ENCODE results near the gene BRI3BP. TPM values are rescaled to one million over a fixed set of nuclear protein-coding genes. Genes with fewer than 3 reads are reported as not detected.

The BRI3BP gene
- polyA plus RNA-seq, 3 donors = 4.4 to 6.9 (median 5.0) TPM

DNA sequence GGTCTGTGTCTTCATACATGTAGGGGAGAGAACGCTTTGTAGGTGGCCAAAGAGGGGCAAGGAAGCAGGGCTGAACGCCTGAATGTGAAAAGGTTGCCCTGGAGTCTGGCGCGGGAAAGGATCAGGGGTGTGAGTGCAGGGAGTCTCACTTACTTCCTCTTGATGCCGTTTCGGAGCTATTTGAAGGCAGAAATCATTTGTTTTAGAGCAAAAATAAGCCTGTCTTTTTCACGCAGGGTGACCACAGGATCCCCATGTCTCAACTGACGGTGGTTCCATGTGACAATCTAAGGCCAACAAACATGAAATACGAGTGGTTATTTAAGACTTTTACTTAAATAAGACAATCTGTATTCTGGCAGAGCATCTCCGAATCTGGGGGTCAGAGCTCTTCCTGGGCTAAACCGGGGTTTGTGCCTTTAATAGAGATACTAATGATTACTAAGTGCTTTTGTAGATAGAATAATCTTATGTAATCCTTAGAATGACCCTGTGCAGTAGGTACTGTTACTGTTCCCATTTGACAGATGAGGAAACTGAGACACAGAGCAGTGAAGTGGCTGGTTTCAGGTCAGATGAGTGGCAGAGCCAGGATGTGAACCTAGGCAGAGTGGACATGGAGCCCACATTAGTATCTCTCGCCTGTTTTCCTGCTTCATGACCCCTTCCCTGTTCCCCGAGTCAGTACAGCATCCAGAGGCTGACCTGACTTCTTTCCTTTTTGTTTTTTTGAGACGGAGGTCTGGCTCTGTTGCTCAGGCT is 1.9 kb downstream of the BRI3BP start:
- Mint-ChIP-seq H3K4me1 (peaks cover 47% of the 10 kb centered on the region), H3K27me3 (ENCODE audit: low read depth in 3 of 3) (peaks cover 0 to 2% (median 1%) of the 10 kb centered on the region in 3 donors), H3K27ac (peak overlapping the region in 6 of 7 donors; percentile 74 to 91 (median 86)), H3K4me3 (peak overlapping the region; percentile 93 to 97), H3K36me3 (peaks cover 0 to 3% of the 10 kb centered on the region in 2 donors), H3K9me3 (no peaks in the 10 kb centered on the region)
- H3K27ac ChIP-seq (ENCODE audit: low read depth in 1 of 2, low read length in 2 of 2) = peak overlapping the region in 1 of 2 donors; percentile 68
- H4K20me1 ChIP-seq (ENCODE audit: insufficient read depth, low read length) = peaks cover 4% of the 10 kb centered on the region
- H2AFZ ChIP-seq (ENCODE audit: insufficient read depth, low read depth, low read length, poor library complexity, severe bottlenecking) = peak overlapping the region; percentile 85
- peaks cover 65% of the 10 kb centered on the region for H3K79me2 ChIP-seq (ENCODE audit: insufficient read depth, low read length)
- H3K4me1 ChIP-seq (ENCODE audit: control insufficient read depth in 1 of 2, insufficient read depth in 2 of 2, low read length in 2 of 2) = peaks cover 39 to 45% of the 10 kb centered on the region in 2 donors
- DNase-seq = peak; percentile 13 to 33 (median 32)
- no peaks in the 10 kb centered on the region for H3K9me3 ChIP-seq (replicated peaks in 1 of 2; ENCODE audit: control insufficient read depth in 1 of 2, insufficient read depth in 1 of 2, low read length in 2 of 2)
- 21% methylated on average over 8 of the region's 14 CpGs for WGBS (ENCODE audit: insufficient coverage)
- intact Hi-C loops (cut with micrococcal nuclease) = loop anchor here in 1 of 2 donors (5.0 kb wide), 1 partner anchor 67 kb away; no protein-coding TSS in a partner anchor
- peak overlapping the region; percentile 64 for H3K9ac ChIP-seq (ENCODE audit: insufficient read depth, low read length, poor library complexity, severe bottlenecking)
- peak overlapping the region; percentile 100 for H3K4me2 ChIP-seq (replicated peaks; ENCODE audit: extremely low read depth, low read length, poor library complexity, severe bottlenecking)
- peak overlapping the region; percentile 56 to 99 (median 71) for H3K4me3 ChIP-seq (replicated peaks in 1 of 3; ENCODE audit: low read depth in 2 of 3, low read length in 3 of 3)
- H3K27me3 ChIP-seq (ENCODE audit: control insufficient read depth in 2 of 2, insufficient read depth in 2 of 2, low read length in 2 of 2) = no peaks in the 10 kb centered on the region
- H3K36me3 ChIP-seq (replicated peaks in 1 of 2; ENCODE audit: control insufficient read depth in 1 of 2, insufficient read depth in 2 of 2, low read length in 2 of 2) = no peaks in the 10 kb centered on the region
- TF ChIP-seq, protein P1, sequence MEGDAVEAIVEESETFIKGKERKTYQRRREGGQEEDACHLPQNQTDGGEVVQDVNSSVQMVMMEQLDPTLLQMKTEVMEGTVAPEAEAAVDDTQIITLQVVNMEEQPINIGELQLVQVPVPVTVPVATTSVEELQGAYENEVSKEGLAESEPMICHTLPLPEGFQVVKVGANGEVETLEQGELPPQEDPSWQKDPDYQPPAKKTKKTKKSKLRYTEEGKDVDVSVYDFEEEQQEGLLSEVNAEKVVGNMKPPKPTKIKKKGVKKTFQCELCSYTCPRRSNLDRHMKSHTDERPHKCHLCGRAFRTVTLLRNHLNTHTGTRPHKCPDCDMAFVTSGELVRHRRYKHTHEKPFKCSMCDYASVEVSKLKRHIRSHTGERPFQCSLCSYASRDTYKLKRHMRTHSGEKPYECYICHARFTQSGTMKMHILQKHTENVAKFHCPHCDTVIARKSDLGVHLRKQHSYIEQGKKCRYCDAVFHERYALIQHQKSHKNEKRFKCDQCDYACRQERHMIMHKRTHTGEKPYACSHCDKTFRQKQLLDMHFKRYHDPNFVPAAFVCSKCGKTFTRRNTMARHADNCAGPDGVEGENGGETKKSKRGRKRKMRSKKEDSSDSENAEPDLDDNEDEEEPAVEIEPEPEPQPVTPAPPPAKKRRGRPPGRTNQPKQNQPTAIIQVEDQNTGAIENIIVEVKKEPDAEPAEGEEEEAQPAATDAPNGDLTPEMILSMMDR (IDR thresholded peaks at IDR 0.05) = no peak

DNA sequence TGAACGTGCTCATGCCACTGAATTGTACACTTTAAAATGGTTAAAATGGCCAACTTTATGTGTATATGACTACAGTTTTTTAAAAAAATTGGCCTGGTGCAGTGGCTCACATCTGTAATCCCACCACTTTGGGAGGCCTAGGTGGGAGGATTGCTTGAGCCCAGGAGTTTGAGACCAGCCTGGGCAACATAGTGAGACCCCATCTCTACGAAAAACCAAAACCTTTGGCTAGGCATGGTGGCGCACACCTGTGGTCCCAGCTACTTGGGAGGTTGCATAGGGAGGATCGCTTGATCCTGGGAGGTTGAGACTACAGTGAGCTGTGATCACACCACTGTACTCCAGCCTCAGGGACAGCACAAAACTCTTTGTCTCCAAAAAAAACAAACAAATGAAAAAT is 5.3 kb downstream of the BRI3BP start:
- no peak overlapping the region for H3K4me3 Mint-ChIP-seq
- TF ChIP-seq, protein P1 (IDR thresholded peaks at IDR 0.05) = no peak
- no peak overlapping the region for H3K9ac ChIP-seq (ENCODE audit: insufficient read depth, low read length, poor library complexity, severe bottlenecking)
- peaks cover 0 to 1% (median 0%) of the 10 kb centered on the region in 3 donors for H3K27me3 Mint-ChIP-seq (ENCODE audit: low read depth in 3 of 3)
- DNase-seq = no peak
- no peak overlapping the region for H3K4me2 ChIP-seq (replicated peaks; ENCODE audit: extremely low read depth, low read length, poor library complexity, severe bottlenecking)
- no peak overlapping the region for H2AFZ ChIP-seq (ENCODE audit: insufficient read depth, low read depth, low read length, poor library complexity, severe bottlenecking)
- H3K27ac ChIP-seq (ENCODE audit: low read depth in 1 of 2, low read length in 2 of 2) = no peak overlapping the region
- H3K36me3 Mint-ChIP-seq = peaks cover 4 to 24% of the 10 kb centered on the region in 2 donors
- peaks cover 33 to 37% of the 10 kb centered on the region in 2 donors for H3K4me1 ChIP-seq (ENCODE audit: control insufficient read depth in 1 of 2, insufficient read depth in 2 of 2, low read length in 2 of 2)
- H3K27ac Mint-ChIP-seq = peak overlapping the region in 1 of 7 donors; percentile 38
- H3K36me3 ChIP-seq (replicated peaks in 1 of 2; ENCODE audit: control insufficient read depth in 1 of 2, insufficient read depth in 2 of 2, low read length in 2 of 2) = peaks cover 0 to 15% of the 10 kb centered on the region in 2 donors
- no peaks in the 10 kb centered on the region for H3K9me3 ChIP-seq (replicated peaks in 1 of 2; ENCODE audit: control insufficient read depth in 1 of 2, insufficient read depth in 1 of 2, low read length in 2 of 2)
- intact Hi-C loops (cut with micrococcal nuclease) = loop anchor here in 1 of 2 donors (5.0 kb wide), 1 partner anchor 64 kb away; no protein-coding TSS in a partner anchor
- H3K4me3 ChIP-seq (replicated peaks in 1 of 3; ENCODE audit: low read depth in 2 of 3, low read length in 3 of 3) = no peak overlapping the region
- no CpG with 5 or more reads among the region's 4 CpGs for WGBS (ENCODE audit: insufficient coverage)
- peaks cover 17% of the 10 kb centered on the region for H4K20me1 ChIP-seq (ENCODE audit: insufficient read depth, low read length)
- no peaks in the 10 kb centered on the region for H3K27me3 ChIP-seq (ENCODE audit: control insufficient read depth in 2 of 2, insufficient read depth in 2 of 2, low read length in 2 of 2)
- peaks cover 98% of the 10 kb centered on the region for H3K79me2 ChIP-seq (ENCODE audit: insufficient read depth, low read length)
- H3K9me3 Mint-ChIP-seq = no peaks in the 10 kb centered on the region
- H3K4me1 Mint-ChIP-seq = peaks cover 40% of the 10 kb centered on the region
